Peyer's patch (tissue), 4 donors: ENCODE measurements around the gene ACTL7B. TPM values are rescaled to one million over a fixed set of nuclear protein-coding genes. Genes with fewer than 3 reads are reported as not detected.

ENCODE experiments used
- DNase-seq, 3 donors: peaks; one replicate each; pipeline ENCODE4 v3.0.0-alpha.2; 2017 to 2019
- H3K27ac ChIP-seq, 4 donors: fragments of 200-600 bp; sonication (generic); one replicate each; pipeline ENCODE4 v1.5.1; 2016 to 2019
- H3K27me3 ChIP-seq, 2 donors: fragments of 200-600 bp; sonication (generic); one replicate each; pipeline ENCODE4 v1.5.1; 2019
- H3K36me3 ChIP-seq, 3 donors: fragments of 200-600 bp; sonication (generic); one replicate each; pipeline ENCODE4 v1.5.1; 2016 to 2019
- H3K4me1 ChIP-seq, 4 donors: fragments of 200-600 bp; sonication (generic); one replicate each; pipeline ENCODE4 v1.5.1; 2016 to 2019
- H3K4me3 ChIP-seq, 4 donors: fragments of 200-600 bp; sonication (generic); 1 replicate in 3 of 4; 2 replicates in 1 of 4; pipeline ENCODE4 v1.5.1; 2016 to 2019; ENCODE audit warnings: mild to moderate bottlenecking in 1 of 4
- H3K9me3 ChIP-seq, 4 donors: fragments of 200-600 bp; sonication (generic); one replicate each; pipeline ENCODE4 v1.5.1; 2016 to 2019; ENCODE audit warnings: mild to moderate bottlenecking in 1 of 4
- POLR2A ChIP-seq, 2 donors: fragments of 450-650 bp; IDR thresholded peaks; one replicate each; pipeline ENCODE4 v1.5.1; 2017; ENCODE audit warnings: antibody characterized with exemption in 2 of 2, mild to moderate bottlenecking in 2 of 2, moderate library complexity in 2 of 2
- total RNA-seq, 4 donors: library from RNA; depleted of rRNA; stranded (reverse); fragments of >200 nt; gene quantifications; one replicate each; pipeline ENCODE4 v1.1.0, GENCODE V29; 2016
- TF ChIP-seq, protein P1 (sequence below), 6 experiments: fragments of 450-650 bp in 4 of 6; fragments of 200-600 bp in 2 of 6; sonication (generic) in 1 of 6; IDR thresholded peaks; one replicate each; pipeline ENCODE4 v1.5.1; 2017 to 2019; ENCODE audit warnings: antibody characterized with exemption in 6 of 6, mild to moderate bottlenecking in 3 of 6, moderate library complexity in 1 of 6

ACTL7B gene
- total RNA-seq, 4 donors from 2014 or later, result not detected

DNA sequence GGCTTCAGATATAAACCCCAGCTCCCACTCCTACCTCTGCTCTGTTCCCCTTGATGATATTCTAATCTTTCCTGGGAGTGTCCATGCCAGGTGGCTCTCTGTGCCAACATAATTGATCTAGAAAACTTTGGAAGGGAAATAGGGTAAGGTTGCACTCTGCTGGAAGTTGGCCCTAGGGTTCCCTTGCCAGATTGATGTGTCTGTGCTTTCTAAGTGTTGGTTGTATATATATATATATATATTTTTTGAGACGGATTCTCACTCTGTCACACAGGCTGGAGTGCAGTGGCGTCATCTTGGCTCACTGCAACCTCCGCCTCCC, 23.6 kb downstream of the ACTL7B start:
- Histone ChIP-seq H3K9me3 (no peaks in the 10 kb centered on the region), H3K27me3 (no peaks in the 10 kb centered on the region)
- DNase-seq, result no peak

DNA sequence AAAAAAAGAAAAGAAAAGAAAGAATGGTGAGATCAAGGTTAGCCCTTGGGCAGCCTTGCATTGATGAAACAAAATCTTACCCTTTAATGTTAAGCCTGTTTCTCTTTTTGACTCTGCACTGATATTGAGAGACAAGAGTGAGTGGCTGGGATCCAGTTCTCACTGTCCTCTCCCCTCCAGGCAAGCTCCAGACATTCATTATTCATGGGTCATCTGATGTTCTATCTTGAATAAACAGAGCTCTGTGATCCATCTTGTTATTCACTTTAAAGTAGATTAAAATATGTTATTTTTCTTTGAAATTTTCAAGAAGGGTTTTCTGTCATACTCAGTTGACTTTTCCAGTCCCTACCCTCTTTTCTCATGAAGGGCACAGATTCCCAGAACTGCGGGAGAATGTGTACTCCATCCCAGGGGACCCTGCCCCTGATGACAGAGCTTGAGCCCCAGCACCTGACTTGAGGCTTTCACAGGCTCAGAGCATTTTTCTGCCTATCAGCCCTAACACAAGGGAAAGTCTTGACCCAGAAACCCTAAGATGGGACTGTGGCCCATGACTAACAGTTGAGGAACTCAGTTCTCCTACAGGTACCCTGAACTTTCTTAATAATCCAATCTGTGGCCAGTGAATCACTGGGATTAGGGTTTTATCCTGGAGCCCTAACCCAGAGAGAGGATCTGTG, 24.1 kb downstream of the ACTL7B start:
- TF ChIP-seq POLR2A (IDR thresholded peaks at IDR 0.05), result no peak
- TF ChIP-seq, protein P1, sequence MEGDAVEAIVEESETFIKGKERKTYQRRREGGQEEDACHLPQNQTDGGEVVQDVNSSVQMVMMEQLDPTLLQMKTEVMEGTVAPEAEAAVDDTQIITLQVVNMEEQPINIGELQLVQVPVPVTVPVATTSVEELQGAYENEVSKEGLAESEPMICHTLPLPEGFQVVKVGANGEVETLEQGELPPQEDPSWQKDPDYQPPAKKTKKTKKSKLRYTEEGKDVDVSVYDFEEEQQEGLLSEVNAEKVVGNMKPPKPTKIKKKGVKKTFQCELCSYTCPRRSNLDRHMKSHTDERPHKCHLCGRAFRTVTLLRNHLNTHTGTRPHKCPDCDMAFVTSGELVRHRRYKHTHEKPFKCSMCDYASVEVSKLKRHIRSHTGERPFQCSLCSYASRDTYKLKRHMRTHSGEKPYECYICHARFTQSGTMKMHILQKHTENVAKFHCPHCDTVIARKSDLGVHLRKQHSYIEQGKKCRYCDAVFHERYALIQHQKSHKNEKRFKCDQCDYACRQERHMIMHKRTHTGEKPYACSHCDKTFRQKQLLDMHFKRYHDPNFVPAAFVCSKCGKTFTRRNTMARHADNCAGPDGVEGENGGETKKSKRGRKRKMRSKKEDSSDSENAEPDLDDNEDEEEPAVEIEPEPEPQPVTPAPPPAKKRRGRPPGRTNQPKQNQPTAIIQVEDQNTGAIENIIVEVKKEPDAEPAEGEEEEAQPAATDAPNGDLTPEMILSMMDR (IDR thresholded peaks at IDR 0.05), result no peak
- no peaks in the 10 kb centered on the region for H3K36me3 ChIP-seq
- no peaks in the 10 kb centered on the region for H3K27me3 ChIP-seq
- H3K27ac ChIP-seq, result no peak overlapping the region
- H3K4me3 ChIP-seq, result no peak overlapping the region
- no peak for DNase-seq
- no peaks in the 10 kb centered on the region for H3K9me3 ChIP-seq
- no peaks in the 10 kb centered on the region for H3K4me1 ChIP-seq

More for the DNA sequence above, 23.6 kb downstream of the ACTL7B start:
- TF ChIP-seq, protein P1 (IDR thresholded peaks at IDR 0.05), result no peak
- TF ChIP-seq POLR2A (IDR thresholded peaks at IDR 0.05), result no peak
- Histone ChIP-seq H3K4me1 (no peaks in the 10 kb centered on the region), H3K36me3 (no peaks in the 10 kb centered on the region), H3K27ac (no peak overlapping the region), H3K4me3 (no peak overlapping the region)

DNA sequence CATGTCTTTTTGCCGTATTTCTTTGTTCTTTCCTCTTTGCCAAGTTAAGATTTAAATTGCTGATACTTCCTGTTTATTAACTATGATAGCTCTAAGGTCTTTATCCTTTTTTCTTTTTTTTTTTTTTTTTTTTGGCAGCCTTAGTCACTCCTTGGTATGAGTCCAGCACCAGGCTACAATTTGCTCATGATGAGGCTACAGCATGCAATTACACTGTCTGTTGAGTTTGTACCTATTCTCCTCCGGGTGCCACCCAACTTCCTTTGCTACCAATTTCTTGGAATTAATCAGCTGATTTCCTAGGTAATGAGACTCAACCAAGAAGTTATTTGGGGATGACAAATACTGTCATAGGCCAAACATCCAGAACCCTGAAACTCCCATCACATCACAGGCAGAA, 25.5 kb downstream of the ACTL7B start:
- Histone ChIP-seq H3K4me3 (no peak overlapping the region), H3K9me3 (no peaks in the 10 kb centered on the region), H3K27ac (no peak overlapping the region), H3K36me3 (no peaks in the 10 kb centered on the region), H3K4me1 (no peaks in the 10 kb centered on the region), H3K27me3 (no peaks in the 10 kb centered on the region)
- no peak for DNase-seq
- TF ChIP-seq, protein P1 (IDR thresholded peaks at IDR 0.05), result no peak
- no peak for TF ChIP-seq POLR2A (IDR thresholded peaks at IDR 0.05)

DNA sequence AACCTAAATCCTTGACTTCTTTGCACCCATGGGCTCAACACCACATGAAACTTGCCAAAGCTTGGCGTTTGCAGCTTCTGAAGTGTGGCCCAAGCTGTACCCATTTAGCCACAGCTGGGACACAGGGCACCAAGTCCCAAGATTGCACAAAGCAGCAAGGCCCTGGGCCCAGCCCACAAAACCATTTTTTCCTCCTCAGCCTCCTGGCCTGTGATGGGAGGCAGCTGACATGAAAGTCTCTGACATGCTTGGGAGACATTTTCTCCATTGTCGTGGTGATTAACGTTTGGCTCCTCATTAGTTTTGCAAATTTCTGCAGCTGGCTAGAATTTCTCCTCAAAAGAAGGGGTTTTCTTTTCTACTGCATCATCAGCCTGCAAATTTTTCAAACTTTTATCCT, 32.0 kb downstream of the ACTL7B start:
- H3K27ac ChIP-seq, result no peak overlapping the region
- no peak for TF ChIP-seq POLR2A (IDR thresholded peaks at IDR 0.05)
- TF ChIP-seq, protein P1 (IDR thresholded peaks at IDR 0.05), result no peak
- H3K27me3 ChIP-seq, result no peaks in the 10 kb centered on the region
- no peak overlapping the region for H3K4me3 ChIP-seq
- H3K9me3 ChIP-seq, result peaks cover 0 to 8% (median 0%) of the 10 kb centered on the region in 4 donors
- no peaks in the 10 kb centered on the region for H3K36me3 ChIP-seq
- H3K4me1 ChIP-seq, result no peaks in the 10 kb centered on the region
- DNase-seq, result no peak

DNA sequence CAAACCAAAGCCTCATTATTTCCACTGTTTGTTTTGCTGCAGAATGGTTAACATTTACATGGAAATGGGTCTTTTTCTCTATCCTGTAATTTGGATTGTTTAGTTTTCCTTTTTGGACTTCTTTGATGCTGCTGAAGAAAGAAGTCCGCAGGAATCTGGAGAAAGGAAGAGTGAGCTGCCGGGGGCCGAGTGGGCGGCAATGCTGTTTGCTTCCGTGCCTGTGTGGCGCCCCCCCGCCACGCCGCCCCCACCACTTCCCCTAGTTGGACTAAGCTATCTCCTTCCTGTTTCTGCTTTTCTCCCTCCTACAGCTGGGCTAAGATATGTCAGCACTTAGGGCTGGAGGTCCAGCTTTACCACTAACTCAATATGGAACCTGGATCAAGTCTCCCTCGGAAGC, 39.7 kb downstream of the ACTL7B start:
- Histone ChIP-seq H3K4me3 (no peak overlapping the region), H3K27ac (no peak overlapping the region), H3K36me3 (no peaks in the 10 kb centered on the region), H3K9me3 (no peaks in the 10 kb centered on the region), H3K27me3 (no peaks in the 10 kb centered on the region), H3K4me1 (no peaks in the 10 kb centered on the region)
- DNase-seq, result peak in 1 of 3 donors; percentile 39
- TF ChIP-seq POLR2A (IDR thresholded peaks at IDR 0.05), result no peak
- TF ChIP-seq, protein P1 (IDR thresholded peaks at IDR 0.05), result no peak

DNA sequence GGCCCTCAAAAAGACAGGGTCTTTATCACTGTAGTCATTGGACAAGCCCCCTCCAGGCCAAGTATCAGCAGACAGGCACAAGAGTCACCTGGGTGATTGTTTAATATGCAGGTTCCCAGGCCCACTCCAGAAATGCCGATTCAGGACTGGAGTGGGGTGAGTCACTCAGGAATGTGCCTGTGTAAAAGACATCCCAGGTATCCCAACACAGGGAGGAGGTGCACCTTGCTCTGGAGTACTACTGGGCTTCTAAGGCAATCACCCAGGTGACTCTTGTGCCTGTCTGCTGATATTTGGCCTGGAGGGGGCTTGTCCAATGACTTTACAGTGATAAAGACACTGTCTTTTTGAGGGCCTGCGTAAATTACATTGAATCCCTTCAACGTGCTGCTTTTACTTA, 40.6 kb downstream of the ACTL7B start:
- H3K27ac ChIP-seq, result no peak overlapping the region
- TF ChIP-seq, protein P1 (IDR thresholded peaks at IDR 0.05), result no peak
- TF ChIP-seq POLR2A (IDR thresholded peaks at IDR 0.05), result no peak

More for the DNA sequence above, 40.6 kb downstream of the ACTL7B start:
- Histone ChIP-seq H3K27me3 (no peaks in the 10 kb centered on the region), H3K36me3 (no peaks in the 10 kb centered on the region), H3K9me3 (no peaks in the 10 kb centered on the region), H3K4me1 (no peaks in the 10 kb centered on the region), H3K4me3 (no peak overlapping the region)
- DNase-seq, result no peak
